Heart left ventricle (tissue), 13 donors: ENCODE results near the gene NEMP1.
A peak's percentile ranks its signal among the peaks of the same experiment; 100 is the strongest.

Source experiments
- POLR2A ChIP-seq, 2 donors: fragments of 450-650 bp; IDR thresholded peaks; one replicate each; pipeline ENCODE4 v1.6.1; 2017; ENCODE audit warnings: antibody characterized with exemption in 2 of 2, mild to moderate bottlenecking in 2 of 2, moderate library complexity in 2 of 2
- TF ChIP-seq, protein P1 (sequence below), 12 donors: fragments of 200-600 bp; sonication (generic) in 4 of 12; IDR thresholded peaks; one replicate each; pipeline versions ENCODE4 v1.5.0 to v1.8.0; 2018 to 2022; ENCODE audit warnings: antibody characterized with exemption in 12 of 12, mild to moderate bottlenecking in 5 of 12
- donor health status: ischemic (EF 13 %, LVEDD 7.1; RV severe dilation, severe dysfunction).
- donor health status: DM: no; HTN: yes; CAD: no.
- donor health status: DM: no; HTN: no; CAD: no.
- donor health status: ischemic (EF 25% LVEDD 6.9; RV normal size, moderate dysfunction).
- donor health status: ischemic (EF 25% LVEDD 5.7; RV mildly dilated, moderate dysfunction).
- donor health status: ischemic (EF 35%, LVEDD 5.7; RV mildly dilated, moderate dysfunction).
- donor health status: nonischemic (EF 11% LVEDD 7.7; RV severe dilation, severe dysfunction).
- donor health status: DM: yes; HTN: yes; CAD: no.
- donor health status: PGD.
- donor health status: ischemic (EF 29% LVEDD 5.4; RV normal size, mild dysfunction).
- donor health status: nonischemic (EF 23%, LVEDD 6.1; RV moderate dilation, normal function).

DNA sequence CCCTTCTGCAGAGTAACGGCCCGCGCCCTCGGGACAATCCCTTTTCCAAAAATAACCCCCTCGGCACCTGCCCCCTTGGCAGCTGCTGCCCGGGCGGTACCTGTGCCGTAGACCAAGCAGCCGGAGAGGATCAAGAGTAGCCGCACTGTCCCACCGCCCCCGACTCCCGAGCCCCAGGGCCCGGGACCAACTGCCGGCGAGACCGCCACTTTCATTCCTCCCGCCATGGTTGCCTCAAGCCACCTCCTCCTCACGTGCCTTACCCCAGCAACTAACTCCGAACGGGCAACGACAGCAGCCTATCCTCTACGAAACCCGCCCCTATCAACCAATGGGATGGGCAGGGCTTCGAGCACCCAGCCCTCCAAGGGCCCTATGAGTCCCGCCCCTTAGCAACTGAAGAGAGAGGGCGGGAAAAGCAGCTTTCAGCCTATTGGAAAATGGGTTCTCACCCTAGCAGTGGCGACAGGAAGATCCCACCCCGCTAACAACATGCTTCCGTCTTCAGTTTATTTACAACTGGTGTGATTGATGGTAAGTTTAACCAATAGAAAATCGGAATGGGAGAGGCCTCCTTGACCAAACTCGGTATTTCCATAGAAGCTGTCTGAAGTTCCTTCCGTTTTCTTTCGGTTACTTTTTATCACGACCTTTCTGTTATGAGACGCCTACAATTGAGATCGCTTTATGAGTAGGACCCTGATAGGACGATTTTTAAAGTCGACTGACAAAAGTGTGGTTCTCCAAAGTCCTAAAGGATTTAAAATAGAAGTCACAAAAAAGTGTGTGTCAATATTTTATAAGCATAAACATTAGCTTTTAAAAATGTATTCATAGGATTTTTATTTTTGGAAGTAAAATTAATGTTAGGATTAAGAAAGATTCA lies at the start of gene NEMP1:
- TF ChIP-seq, protein P1, sequence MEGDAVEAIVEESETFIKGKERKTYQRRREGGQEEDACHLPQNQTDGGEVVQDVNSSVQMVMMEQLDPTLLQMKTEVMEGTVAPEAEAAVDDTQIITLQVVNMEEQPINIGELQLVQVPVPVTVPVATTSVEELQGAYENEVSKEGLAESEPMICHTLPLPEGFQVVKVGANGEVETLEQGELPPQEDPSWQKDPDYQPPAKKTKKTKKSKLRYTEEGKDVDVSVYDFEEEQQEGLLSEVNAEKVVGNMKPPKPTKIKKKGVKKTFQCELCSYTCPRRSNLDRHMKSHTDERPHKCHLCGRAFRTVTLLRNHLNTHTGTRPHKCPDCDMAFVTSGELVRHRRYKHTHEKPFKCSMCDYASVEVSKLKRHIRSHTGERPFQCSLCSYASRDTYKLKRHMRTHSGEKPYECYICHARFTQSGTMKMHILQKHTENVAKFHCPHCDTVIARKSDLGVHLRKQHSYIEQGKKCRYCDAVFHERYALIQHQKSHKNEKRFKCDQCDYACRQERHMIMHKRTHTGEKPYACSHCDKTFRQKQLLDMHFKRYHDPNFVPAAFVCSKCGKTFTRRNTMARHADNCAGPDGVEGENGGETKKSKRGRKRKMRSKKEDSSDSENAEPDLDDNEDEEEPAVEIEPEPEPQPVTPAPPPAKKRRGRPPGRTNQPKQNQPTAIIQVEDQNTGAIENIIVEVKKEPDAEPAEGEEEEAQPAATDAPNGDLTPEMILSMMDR (IDR thresholded peaks at IDR 0.05): no peak
- TF ChIP-seq POLR2A (IDR thresholded peaks at IDR 0.05): peak in 1 of 2 donors; percentile 66
